Esophagus muscularis mucosa (tissue), 4 donors: ENCODE measurements around the gene COMMD4. TPM values are rescaled to one million over a fixed set of nuclear protein-coding genes. Genes with fewer than 3 reads are reported as not detected.

Source experiments
- DNase-seq: peaks from one replicate; pipeline ENCODE4 v3.0.0-alpha.2; 2017; ENCODE audit errors: extremely low spot score
- H3K27ac ChIP-seq, 4 donors: fragments of 200-600 bp; sonication (generic); replicated peaks in 1 of 4; 1 replicate in 3 of 4; 2 replicates in 1 of 4; pipeline ENCODE4 v1.5.1; 2016 to 2019; ENCODE audit warnings: mild to moderate bottlenecking in 1 of 4
- H3K27me3 ChIP-seq, 4 donors: fragments of 200-600 bp; sonication (generic); one replicate each; pipeline versions ENCODE4 v1.5.1 to v1.6.0; 2016 to 2019
- H3K36me3 ChIP-seq, 4 donors: fragments of 200-600 bp; sonication (generic); one replicate each; pipeline ENCODE4 v1.5.1; 2016 to 2019
- H3K4me1 ChIP-seq, 4 donors: fragments of 200-600 bp; sonication (generic); one replicate each; pipeline ENCODE4 v1.5.1; 2016 to 2019
- H3K4me3 ChIP-seq, 4 donors: fragments of 200-600 bp; sonication (generic); 1 replicate in 2 of 4; 2 replicates in 2 of 4; pipeline ENCODE4 v1.5.1; 2016 to 2019; ENCODE audit warnings: mild to moderate bottlenecking in 4 of 4, moderate library complexity in 1 of 4
- H3K9me3 ChIP-seq, 4 donors: fragments of 200-600 bp; sonication (generic); 1 replicate in 3 of 4; 2 replicates in 1 of 4; pipeline ENCODE4 v1.5.1; 2016 to 2019
- EP300 ChIP-seq: sonication (generic); formaldehyde crosslinking; IDR thresholded peaks from one replicate; pipeline ENCODE4 v1.6.1; 2017; ENCODE audit warnings: antibody characterized with exemption
- POLR2A ChIP-seq: fragments of 450-650 bp; IDR thresholded peaks from one replicate; pipeline ENCODE4 v1.6.1; 2017; ENCODE audit warnings: antibody characterized with exemption, moderate library complexity, mild to moderate bottlenecking, low read depth
- POLR2AphosphoS5 ChIP-seq, 2 donors: sonication (generic); formaldehyde crosslinking; IDR thresholded peaks; one replicate each; pipeline ENCODE4 v1.6.1; 2017; ENCODE audit warnings: antibody characterized with exemption in 2 of 2
- WGBS: methylation state at CpG from one replicate; pipeline ENCODE4 v1.1.5; 2018; 5-methylcytosine and 5-hydroxymethylcytosine counted together
- intact Hi-C: fragments of 100-400 bp; cut with DNase I; formaldehyde crosslinking; loops from one replicate; pipeline ENCODE4 v1.15.1; 2023
- total RNA-seq, 4 donors: library from RNA; depleted of rRNA; stranded (reverse); fragments of >200 nt; gene quantifications; one replicate each; pipeline versions ENCODE4 v1.1.0 to v1.2.1, GENCODE V29; 2016
- TF ChIP-seq, protein P1 (sequence below), 3 experiments: fragments of 200-600 bp in 2 of 3; fragments of 450-650 bp in 1 of 3; sonication (generic) in 2 of 3; IDR thresholded peaks; one replicate each; pipeline ENCODE4 v1.5.1; 2017 to 2019; ENCODE audit warnings: antibody characterized with exemption in 3 of 3, mild to moderate bottlenecking in 2 of 3, moderate library complexity in 1 of 3

COMMD4 gene
- total RNA-seq, 4 donors from 2014 or later: 32.0 to 73.0 (median 50.6) TPM

DNA sequence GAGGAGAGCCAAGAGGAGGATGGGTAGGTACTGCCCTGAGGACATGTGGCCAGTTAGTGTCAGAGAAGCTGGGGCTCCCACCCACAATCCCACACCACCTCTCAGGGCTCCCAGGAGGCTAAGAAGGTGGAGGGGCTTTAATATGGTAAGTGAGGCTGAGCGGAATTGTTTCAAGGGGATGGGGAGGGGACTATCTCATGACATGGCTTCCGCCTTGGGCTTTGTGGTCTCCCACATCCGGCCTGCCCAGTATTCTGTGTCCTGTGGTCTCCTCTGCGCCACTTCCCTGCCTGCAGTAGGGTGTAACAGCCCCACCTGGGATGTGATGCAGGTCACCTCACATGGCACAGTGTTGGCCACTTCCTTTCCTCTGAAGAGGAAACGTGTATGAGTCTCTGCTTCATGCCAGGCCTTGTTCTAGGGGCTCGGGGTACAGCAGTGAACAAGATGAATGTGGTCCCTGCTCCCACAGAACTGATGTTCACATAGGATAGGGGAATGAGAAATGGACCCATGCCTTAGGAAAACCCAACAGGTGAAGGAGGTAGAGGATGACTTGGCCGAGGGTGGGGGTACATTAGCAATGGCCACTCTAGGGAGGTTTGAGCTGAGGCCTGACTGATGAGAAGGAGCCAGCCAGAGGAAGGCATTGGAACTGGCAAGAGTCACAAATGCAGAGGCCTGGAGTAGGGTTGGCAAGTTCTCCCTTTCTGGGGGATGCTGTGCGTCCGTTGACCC, 14.2 kb downstream of the COMMD4 start:
- Histone ChIP-seq H3K9me3 (no peaks in the 10 kb centered on the region), H3K4me1 (peaks cover 11 to 32% (median 28%) of the 10 kb centered on the region in 4 donors), H3K27me3 (no peaks in the 10 kb centered on the region), H3K27ac (no peak overlapping the region), H3K4me3 (no peak overlapping the region), H3K36me3 (peaks cover 0 to 13% (median 9%) of the 10 kb centered on the region in 4 donors)
- intact Hi-C loops: no loop called here
- TF ChIP-seq POLR2AphosphoS5 (IDR thresholded peaks at IDR 0.05) (peak; percentile 5 to 8), EP300 (no peak), POLR2A (no peak)
- TF ChIP-seq, protein P1, sequence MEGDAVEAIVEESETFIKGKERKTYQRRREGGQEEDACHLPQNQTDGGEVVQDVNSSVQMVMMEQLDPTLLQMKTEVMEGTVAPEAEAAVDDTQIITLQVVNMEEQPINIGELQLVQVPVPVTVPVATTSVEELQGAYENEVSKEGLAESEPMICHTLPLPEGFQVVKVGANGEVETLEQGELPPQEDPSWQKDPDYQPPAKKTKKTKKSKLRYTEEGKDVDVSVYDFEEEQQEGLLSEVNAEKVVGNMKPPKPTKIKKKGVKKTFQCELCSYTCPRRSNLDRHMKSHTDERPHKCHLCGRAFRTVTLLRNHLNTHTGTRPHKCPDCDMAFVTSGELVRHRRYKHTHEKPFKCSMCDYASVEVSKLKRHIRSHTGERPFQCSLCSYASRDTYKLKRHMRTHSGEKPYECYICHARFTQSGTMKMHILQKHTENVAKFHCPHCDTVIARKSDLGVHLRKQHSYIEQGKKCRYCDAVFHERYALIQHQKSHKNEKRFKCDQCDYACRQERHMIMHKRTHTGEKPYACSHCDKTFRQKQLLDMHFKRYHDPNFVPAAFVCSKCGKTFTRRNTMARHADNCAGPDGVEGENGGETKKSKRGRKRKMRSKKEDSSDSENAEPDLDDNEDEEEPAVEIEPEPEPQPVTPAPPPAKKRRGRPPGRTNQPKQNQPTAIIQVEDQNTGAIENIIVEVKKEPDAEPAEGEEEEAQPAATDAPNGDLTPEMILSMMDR (IDR thresholded peaks at IDR 0.05): no peak
- no peak for DNase-seq
- WGBS: 83% methylated on average over 9 of the region's 9 CpGs

DNA sequence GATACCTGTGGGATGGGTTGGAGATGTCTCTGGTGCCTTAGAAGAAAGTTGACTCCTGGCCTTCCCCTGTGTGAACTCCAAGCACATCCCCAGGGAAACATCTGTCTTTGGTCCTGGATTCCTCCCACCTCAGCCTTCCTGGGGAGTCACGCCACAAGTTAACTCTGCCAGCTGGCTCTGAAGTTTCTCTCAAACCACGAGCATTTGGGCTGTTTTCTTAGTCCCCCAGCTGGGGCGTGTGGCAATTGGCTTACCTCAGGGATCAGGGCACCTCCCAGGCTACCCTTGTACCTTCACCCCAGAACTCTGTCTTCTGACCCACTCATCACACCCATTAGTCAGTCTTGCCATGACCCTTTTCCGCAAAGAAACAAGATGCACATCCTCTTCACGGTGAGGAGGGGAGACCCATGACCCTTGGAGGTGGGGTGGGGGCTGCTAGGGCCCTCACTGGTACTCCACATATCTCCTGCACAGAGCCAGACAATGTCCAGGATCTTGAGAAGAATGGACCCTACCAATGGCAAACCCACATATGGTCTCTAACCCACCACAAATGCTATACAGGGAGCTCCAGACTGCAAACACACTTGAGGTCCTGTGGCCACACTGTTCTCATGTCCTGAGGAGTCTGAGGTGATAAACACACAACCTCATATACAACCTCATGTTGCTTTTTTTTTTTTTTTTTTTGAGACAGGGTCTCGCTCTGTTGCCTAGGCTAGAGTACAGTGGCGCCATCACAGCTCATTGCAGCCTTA, 14.9 kb downstream of the COMMD4 start:
- Histone ChIP-seq H3K4me1 (peaks cover 11 to 32% (median 28%) of the 10 kb centered on the region in 4 donors), H3K4me3 (no peak overlapping the region), H3K27ac (no peak overlapping the region), H3K36me3 (peaks cover 0 to 20% (median 17%) of the 10 kb centered on the region in 4 donors), H3K27me3 (no peaks in the 10 kb centered on the region), H3K9me3 (no peaks in the 10 kb centered on the region)
- no peak for DNase-seq
- intact Hi-C loops: no loop called here
- TF ChIP-seq POLR2AphosphoS5 (IDR thresholded peaks at IDR 0.05): no peak
- TF ChIP-seq, protein P1 (IDR thresholded peaks at IDR 0.05): no peak
- TF ChIP-seq EP300: no peak
- no peak for TF ChIP-seq POLR2A
- WGBS: 82% methylated on average over 7 of the region's 7 CpGs

DNA sequence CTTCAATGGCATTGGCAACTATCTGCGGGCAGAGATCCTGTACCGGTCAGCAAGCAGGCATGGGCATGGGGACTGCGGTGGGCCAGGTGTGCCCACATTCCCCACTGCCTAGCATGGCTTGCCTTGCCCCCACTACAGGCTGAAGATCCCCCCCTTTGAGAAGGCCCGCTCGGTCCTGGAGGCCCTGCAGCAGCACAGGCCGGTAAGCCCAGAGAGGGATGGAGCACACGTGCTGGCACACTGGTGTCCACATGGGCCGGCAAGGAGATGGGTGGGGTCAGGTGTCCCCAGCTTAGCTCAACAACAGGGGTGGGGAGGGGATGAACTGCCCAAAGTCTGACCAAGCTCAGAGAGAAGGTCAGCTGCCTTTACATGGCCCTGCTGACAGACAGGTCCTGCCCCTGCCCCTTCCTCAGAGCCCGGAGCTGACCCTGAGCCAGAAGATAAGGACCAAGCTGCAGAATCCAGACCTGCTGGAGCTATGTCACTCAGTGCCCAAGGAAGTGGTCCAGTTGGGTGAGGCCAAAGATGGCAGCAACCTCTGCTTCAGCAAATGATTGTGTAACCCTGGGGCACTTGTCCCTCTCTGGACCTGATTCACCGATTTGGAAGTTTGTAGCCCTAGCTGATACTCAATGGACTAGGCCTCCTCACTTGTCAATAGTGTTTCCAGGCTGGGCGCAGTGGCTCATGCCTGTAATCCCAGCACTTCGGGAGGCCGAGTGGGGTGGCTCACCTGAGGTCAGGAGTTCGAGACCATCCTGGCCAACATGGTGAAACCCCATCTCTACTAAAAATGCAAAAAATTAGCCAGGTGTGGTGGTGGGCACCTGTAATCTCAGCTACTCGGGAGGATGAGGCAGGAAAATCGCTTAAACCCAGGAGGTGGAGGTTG, 16.6 kb downstream of the COMMD4 start:
- no peak overlapping the region for H3K27ac ChIP-seq
- no peak overlapping the region for H3K4me3 ChIP-seq
- TF ChIP-seq, protein P1 (IDR thresholded peaks at IDR 0.05): no peak
- TF ChIP-seq POLR2A: no peak
- no peak for TF ChIP-seq EP300
- H3K9me3 ChIP-seq: no peaks in the 10 kb centered on the region
- no peak for DNase-seq
- peaks cover 11 to 20% (median 17%) of the 10 kb centered on the region in 4 donors for H3K4me1 ChIP-seq
- 91% methylated on average over 15 of the region's 16 CpGs for WGBS
- peaks cover 10 to 37% (median 33%) of the 10 kb centered on the region in 4 donors for H3K36me3 ChIP-seq
- no peaks in the 10 kb centered on the region for H3K27me3 ChIP-seq
- intact Hi-C loops: no loop called here

DNA sequence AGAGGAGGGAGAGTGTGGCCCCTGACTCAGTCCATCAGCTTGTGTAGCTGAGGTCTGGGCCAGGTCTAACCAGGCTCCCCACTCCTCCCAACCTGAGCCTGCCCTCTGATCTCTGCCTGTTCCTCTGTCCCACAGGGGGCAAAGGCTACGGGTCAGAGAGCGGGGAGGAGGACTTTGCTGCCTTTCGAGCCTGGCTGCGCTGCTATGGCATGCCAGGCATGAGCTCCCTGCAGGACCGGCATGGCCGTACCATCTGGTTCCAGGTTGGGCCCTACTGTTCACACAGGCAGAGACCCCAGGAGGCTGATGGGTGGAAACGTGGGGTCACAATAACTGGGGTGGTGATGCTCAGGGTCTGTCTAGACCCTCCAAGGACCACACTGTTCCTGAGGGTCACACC, 17.7 kb downstream of the COMMD4 start:
- H3K27ac ChIP-seq: no peak overlapping the region
- peaks cover 7 to 17% (median 12%) of the 10 kb centered on the region in 4 donors for H3K4me1 ChIP-seq
- no peak overlapping the region for H3K4me3 ChIP-seq
- no peaks in the 10 kb centered on the region for H3K27me3 ChIP-seq
- H3K9me3 ChIP-seq: no peaks in the 10 kb centered on the region
- no peak for DNase-seq
- TF ChIP-seq, protein P1 (IDR thresholded peaks at IDR 0.05): no peak
- TF ChIP-seq POLR2A (no peak), EP300 (no peak), POLR2AphosphoS5 (IDR thresholded peaks at IDR 0.05) (no peak)
- peaks cover 21 to 49% (median 45%) of the 10 kb centered on the region in 4 donors for H3K36me3 ChIP-seq
- intact Hi-C loops: no loop called here
- 73% methylated on average over 7 of the region's 7 CpGs for WGBS
